ENCODE measurements around the gene RPS6KA2. TPM values are rescaled to one million over a fixed set of nuclear protein-coding genes. Genes with fewer than 3 reads are reported as not detected.

Gene RPS6KA2
- total RNA-seq, 4 donors from 2014 or later: 22.7 to 55.9 (median 40.6) TPM

DNA sequence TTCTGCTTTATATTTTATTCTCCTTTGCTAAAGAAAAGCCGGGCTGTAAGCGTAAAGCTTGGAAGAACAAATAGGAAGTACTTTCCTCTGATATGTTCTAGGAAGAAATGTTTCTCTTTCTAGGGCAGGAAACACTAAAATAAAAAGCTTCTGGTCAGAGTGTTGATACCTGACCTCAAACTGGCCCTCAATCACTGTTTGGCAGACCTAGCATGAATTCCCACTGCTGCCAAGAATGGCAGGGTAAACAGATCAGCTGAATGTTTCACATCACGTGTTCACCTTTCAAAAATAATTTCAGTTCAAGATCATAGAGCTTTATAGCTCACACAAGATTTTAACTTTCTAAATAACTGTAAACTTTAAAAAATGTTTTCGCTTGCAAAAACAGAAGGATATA is 247.3 kb downstream of the RPS6KA2 start:
- WGBS, 2 donors: 83 to 88% methylated on average over 4 of the region's 4 CpGs
- no peak for DNase-seq (ENCODE audit: low spot score in 2 of 2)
- no peak overlapping the region for H3K4me3 ChIP-seq (ENCODE audit: low read depth, poor library complexity, severe bottlenecking)
- TF ChIP-seq, protein P1, sequence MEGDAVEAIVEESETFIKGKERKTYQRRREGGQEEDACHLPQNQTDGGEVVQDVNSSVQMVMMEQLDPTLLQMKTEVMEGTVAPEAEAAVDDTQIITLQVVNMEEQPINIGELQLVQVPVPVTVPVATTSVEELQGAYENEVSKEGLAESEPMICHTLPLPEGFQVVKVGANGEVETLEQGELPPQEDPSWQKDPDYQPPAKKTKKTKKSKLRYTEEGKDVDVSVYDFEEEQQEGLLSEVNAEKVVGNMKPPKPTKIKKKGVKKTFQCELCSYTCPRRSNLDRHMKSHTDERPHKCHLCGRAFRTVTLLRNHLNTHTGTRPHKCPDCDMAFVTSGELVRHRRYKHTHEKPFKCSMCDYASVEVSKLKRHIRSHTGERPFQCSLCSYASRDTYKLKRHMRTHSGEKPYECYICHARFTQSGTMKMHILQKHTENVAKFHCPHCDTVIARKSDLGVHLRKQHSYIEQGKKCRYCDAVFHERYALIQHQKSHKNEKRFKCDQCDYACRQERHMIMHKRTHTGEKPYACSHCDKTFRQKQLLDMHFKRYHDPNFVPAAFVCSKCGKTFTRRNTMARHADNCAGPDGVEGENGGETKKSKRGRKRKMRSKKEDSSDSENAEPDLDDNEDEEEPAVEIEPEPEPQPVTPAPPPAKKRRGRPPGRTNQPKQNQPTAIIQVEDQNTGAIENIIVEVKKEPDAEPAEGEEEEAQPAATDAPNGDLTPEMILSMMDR (IDR thresholded peaks at IDR 0.05): no peak
- intact Hi-C loops (cut with DNase I; ENCODE audit: low total_unique reads): no loop called here

DNA sequence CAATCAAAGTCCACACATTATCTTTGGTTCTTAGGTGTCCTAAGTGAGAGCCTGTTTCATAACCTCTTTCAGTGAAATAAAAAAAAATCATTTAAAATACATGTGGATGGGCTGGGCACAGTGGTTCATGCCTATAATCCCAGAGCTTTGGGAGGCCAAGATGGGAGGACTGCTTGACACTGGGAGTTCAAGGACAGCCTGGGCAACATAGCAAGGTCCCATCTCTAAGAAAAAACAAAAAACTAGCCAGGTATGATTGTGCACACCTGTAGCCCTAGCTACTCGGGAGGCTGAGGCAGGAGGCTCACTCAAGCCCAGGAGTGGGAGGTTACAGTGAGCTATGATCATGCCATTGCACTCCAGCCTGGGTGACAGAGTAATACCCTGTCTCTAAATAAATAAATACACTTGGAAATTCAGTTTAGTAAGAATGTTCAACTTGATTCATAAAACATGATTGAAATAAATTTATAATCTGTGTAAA is 247.9 kb downstream of the RPS6KA2 start:
- intact Hi-C loops (cut with DNase I; ENCODE audit: low total_unique reads): no loop called here
- no peak for DNase-seq (ENCODE audit: low spot score in 2 of 2)
- no peak for TF ChIP-seq POLR2A (IDR thresholded peaks at IDR 0.05)
- TF ChIP-seq, protein P1 (IDR thresholded peaks at IDR 0.05): no peak
- WGBS, 2 donors: 92 to 95% methylated on average over 1 of the region's 1 CpG
- H3K4me3 ChIP-seq (ENCODE audit: low read depth, poor library complexity, severe bottlenecking): no peak overlapping the region

DNA sequence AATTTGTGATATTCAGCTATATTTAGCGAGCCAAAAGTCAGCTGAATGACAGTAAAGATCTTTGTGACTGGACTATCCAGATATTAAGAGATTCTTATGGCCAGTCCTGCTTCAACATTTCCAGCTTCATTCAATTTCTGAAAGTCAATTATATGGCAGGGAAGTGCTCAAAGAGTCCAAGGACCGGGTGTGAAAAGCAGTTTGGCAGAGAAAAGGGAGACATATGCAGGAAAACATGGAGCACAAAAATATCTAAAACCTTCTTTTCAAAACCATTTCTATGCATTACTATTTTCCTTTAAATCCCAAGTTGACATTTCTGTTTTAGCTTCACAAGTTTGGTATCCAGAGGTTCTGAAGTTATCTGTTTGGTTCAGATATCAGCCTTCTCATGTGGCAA is 249.3 kb downstream of the RPS6KA2 start:
- DNase-seq (ENCODE audit: low spot score in 2 of 2): no peak
- intact Hi-C loops (cut with DNase I; ENCODE audit: low total_unique reads): no loop called here
- TF ChIP-seq, protein P1 (IDR thresholded peaks at IDR 0.05): no peak
- TF ChIP-seq POLR2A (IDR thresholded peaks at IDR 0.05): no peak
- 44 to 76% methylated on average over 2 of the region's 2 CpGs for WGBS, 2 donors
- H3K4me3 ChIP-seq (ENCODE audit: low read depth, poor library complexity, severe bottlenecking): no peak overlapping the region

DNA sequence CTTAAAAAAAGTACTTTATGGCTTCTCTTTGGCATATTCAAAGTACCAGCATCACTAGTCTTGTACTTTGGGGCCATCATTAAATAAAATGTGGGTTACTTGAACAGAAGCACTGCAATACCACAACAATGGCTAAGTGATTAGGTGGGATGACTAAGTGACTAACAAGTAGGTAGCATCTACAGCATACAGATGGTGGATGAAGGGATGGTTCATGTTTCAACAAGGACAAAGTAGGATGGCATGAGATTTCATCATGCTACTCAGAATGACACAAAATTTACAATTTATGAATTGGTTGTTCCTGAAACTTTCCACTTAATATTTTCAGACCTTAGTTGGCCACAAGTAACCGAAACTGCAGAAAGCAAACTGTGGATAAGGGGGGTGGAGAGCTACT is 252.0 kb downstream of the RPS6KA2 start:
- WGBS, 2 donors: 94 to 98% methylated on average over 1 of the region's 1 CpG

DNA sequence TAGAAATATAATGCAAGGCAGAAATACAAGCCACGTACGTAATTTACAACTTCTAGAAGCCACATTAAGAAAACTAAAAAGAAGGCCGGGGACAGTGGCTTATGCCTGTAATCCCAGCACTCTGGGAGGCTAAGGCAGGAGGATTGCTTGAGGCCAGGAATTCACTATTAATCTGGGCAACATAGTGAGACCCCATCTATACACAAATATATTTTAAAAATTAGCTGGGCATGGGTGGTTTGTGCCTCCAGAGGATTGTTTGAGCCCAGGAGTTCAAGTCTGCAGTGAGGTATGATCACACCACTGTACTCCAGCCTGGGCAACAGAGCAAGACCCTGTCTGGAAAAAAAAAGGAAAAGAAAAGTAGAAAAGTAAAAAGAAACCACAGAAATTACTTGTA is 256.6 kb downstream of the RPS6KA2 start:
- no peak for DNase-seq (ENCODE audit: low spot score in 2 of 2)
- WGBS, 2 donors: 97% methylated on average over 3 of the region's 3 CpGs
- intact Hi-C loops (cut with DNase I; ENCODE audit: low total_unique reads): loop anchor here (5.0 kb wide), 1 partner anchor 1442 kb away; no protein-coding TSS in a partner anchor
- no peak overlapping the region for H3K4me3 ChIP-seq (ENCODE audit: low read depth, poor library complexity, severe bottlenecking)
- TF ChIP-seq, protein P1 (IDR thresholded peaks at IDR 0.05): no peak
- TF ChIP-seq POLR2A (IDR thresholded peaks at IDR 0.05): no peak

More for the DNA sequence above, 252.0 kb downstream of the RPS6KA2 start:
- no peak overlapping the region for H3K4me3 ChIP-seq (ENCODE audit: low read depth, poor library complexity, severe bottlenecking)
- no peak for TF ChIP-seq POLR2A (IDR thresholded peaks at IDR 0.05)
- TF ChIP-seq, protein P1 (IDR thresholded peaks at IDR 0.05): no peak
- DNase-seq (ENCODE audit: low spot score in 2 of 2): no peak
- intact Hi-C loops (cut with DNase I; ENCODE audit: low total_unique reads): no loop called here

DNA sequence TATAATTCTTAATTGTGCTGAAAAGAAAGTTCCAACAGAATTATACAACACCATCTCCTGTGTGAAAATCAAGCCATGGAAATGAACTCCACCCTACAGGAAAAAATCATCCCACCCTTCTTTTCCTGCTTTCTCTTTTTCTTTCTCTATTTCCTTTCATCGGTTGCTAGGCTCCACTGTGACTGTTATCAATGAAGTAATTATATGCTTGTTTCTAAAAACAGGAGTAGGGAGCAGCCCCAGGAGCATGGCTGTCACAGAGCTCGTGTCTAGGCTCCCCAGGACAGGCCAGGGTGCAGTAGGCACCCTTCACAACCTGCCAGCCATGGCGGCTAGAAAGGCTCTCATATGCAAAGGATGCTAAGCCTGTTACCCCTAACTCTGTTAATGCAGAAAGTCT is 257.3 kb downstream of the RPS6KA2 start:
- WGBS, 2 donors: 80 to 86% methylated on average over 3 of the region's 3 CpGs
- no peak overlapping the region for H3K4me3 ChIP-seq (ENCODE audit: low read depth, poor library complexity, severe bottlenecking)
- intact Hi-C loops (cut with DNase I; ENCODE audit: low total_unique reads): loop anchor here (5.0 kb wide), 1 partner anchor 1443 kb away; no protein-coding TSS in a partner anchor

More for the DNA sequence above, 257.3 kb downstream of the RPS6KA2 start:
- no peak for TF ChIP-seq POLR2A (IDR thresholded peaks at IDR 0.05)
- TF ChIP-seq, protein P1 (IDR thresholded peaks at IDR 0.05): no peak
- no peak for DNase-seq (ENCODE audit: low spot score in 2 of 2)
